ENCODE data around the gene MAN1C1. TPM values are rescaled to one million over a fixed set of nuclear protein-coding genes. Genes with fewer than 3 reads are reported as not detected.
A peak's percentile ranks its signal among the peaks of the same experiment; 100 is the strongest.

Gene MAN1C1
- total RNA-seq, 2 donors from 2014 or later: 0.88 to 2.5 TPM

GRCh38 chr1:25735956-25736529 is 119.5 kb downstream of the MAN1C1 start:
- DNase-seq (ENCODE audit: low spot score): no peak
- no peak for ATAC-seq
- H3K9me3 Mint-ChIP-seq: no peaks in the 10 kb centered on the region
- peaks cover 3 to 8% of the 10 kb centered on the region in 2 donors for H3K4me1 Mint-ChIP-seq (ENCODE audit: low read depth in 2 of 2)
- peaks cover 34 to 40% of the 10 kb centered on the region in 2 donors for H3K27me3 Mint-ChIP-seq
- H3K27ac Mint-ChIP-seq: no peak overlapping the region
- no peak overlapping the region for H3K4me3 Mint-ChIP-seq
- no peaks in the 10 kb centered on the region for H3K36me3 Mint-ChIP-seq

GRCh38 chr1:25737130-25737529 is 120.5 kb downstream of the MAN1C1 start:
- Mint-ChIP-seq H3K36me3 (no peaks in the 10 kb centered on the region), H3K4me3 (no peak overlapping the region), H3K9me3 (no peaks in the 10 kb centered on the region), H3K4me1 (ENCODE audit: low read depth in 2 of 2) (no peaks in the 10 kb centered on the region), H3K27me3 (peaks cover 26 to 44% of the 10 kb centered on the region in 2 donors), H3K27ac (no peak overlapping the region)
- DNase-seq (ENCODE audit: low spot score) (no peak), ATAC-seq (no peak)

GRCh38 chr1:25738499-25738898 is 121.9 kb downstream of the MAN1C1 start:
- peaks cover 14 to 36% of the 10 kb centered on the region in 2 donors for H3K27me3 Mint-ChIP-seq
- no peak overlapping the region for H3K27ac Mint-ChIP-seq
- H3K4me3 Mint-ChIP-seq: no peak overlapping the region
- DNase-seq (ENCODE audit: low spot score) (no peak), ATAC-seq (no peak)
- no peaks in the 10 kb centered on the region for H3K36me3 Mint-ChIP-seq
- H3K4me1 Mint-ChIP-seq (ENCODE audit: low read depth in 2 of 2): no peaks in the 10 kb centered on the region
- no peaks in the 10 kb centered on the region for H3K9me3 Mint-ChIP-seq

GRCh38 chr1:25739341-25739740 is 122.8 kb downstream of the MAN1C1 start:
- Mint-ChIP-seq H3K27ac (no peak overlapping the region), H3K4me3 (no peak overlapping the region), H3K36me3 (no peaks in the 10 kb centered on the region), H3K9me3 (no peaks in the 10 kb centered on the region), H3K4me1 (ENCODE audit: low read depth in 2 of 2) (no peaks in the 10 kb centered on the region), H3K27me3 (peaks cover 12 to 35% of the 10 kb centered on the region in 2 donors)
- ATAC-seq (no peak), DNase-seq (ENCODE audit: low spot score) (no peak)

DNA sequence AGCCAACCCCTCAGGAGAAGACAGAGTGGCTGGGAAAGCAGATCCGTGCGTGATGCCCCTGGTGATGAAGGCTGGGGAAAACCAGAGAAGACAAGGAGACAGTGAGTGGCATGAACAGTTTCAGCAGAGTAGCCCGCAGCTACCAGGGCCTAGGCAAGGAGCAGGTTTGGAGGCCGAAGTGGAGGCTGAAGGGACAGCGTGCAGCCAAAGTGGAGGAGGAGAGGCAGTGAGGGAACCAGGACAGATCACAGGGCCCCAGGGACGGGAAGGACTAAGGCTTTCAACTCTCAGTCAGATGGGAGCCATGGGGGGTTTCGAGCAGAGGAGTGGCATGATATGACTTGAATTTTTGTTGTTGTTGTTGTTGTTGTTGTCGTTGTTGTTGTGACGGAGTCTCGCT is 123.5 kb downstream of the MAN1C1 start:
- Mint-ChIP-seq H3K9me3 (no peaks in the 10 kb centered on the region), H3K36me3 (no peaks in the 10 kb centered on the region), H3K27ac (no peak overlapping the region), H3K27me3 (peaks cover 6 to 29% of the 10 kb centered on the region in 2 donors), H3K4me1 (ENCODE audit: low read depth in 2 of 2) (no peaks in the 10 kb centered on the region), H3K4me3 (no peak overlapping the region)
- ATAC-seq (no peak), DNase-seq (ENCODE audit: low spot score) (no peak)

DNA sequence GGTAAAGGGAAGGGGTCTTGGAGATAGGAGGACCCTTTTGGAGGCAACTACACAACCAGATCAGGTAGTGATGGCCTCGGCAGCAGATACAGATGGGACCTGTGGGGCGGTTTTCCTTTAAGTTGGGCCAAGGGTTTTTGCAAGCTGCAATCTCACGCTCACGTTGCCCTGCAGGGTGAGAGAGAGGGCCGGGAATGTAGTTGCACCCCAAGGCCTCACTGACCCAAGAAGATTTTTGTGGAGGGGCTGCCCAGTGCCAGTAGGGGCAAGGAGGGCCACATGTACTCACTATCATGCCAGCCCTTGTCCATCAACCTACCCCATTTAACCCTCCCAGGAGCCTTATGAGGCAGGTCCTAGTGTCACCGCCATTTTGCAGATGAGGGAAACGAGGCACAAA is 125.7 kb downstream of the MAN1C1 start:
- H3K36me3 Mint-ChIP-seq: no peaks in the 10 kb centered on the region
- H3K4me1 Mint-ChIP-seq (ENCODE audit: low read depth in 2 of 2): no peaks in the 10 kb centered on the region
- DNase-seq (ENCODE audit: low spot score): no peak
- no peak overlapping the region for H3K4me3 Mint-ChIP-seq
- ATAC-seq: no peak
- H3K27me3 Mint-ChIP-seq: peaks cover 6 to 24% of the 10 kb centered on the region in 2 donors
- no peak overlapping the region for H3K27ac Mint-ChIP-seq
- H3K9me3 Mint-ChIP-seq: no peaks in the 10 kb centered on the region

- DNase-seq (ENCODE audit: low spot score) (no peak), ATAC-seq (no peak)
- no peaks in the 10 kb centered on the region for H3K4me1 Mint-ChIP-seq (ENCODE audit: low read depth in 2 of 2)
- peaks cover 6 to 18% of the 10 kb centered on the region in 2 donors for H3K27me3 Mint-ChIP-seq
- no peak overlapping the region for H3K27ac Mint-ChIP-seq
- no peaks in the 10 kb centered on the region for H3K9me3 Mint-ChIP-seq
- H3K36me3 Mint-ChIP-seq: no peaks in the 10 kb centered on the region
- no peak overlapping the region for H3K4me3 Mint-ChIP-seq
These were observed 126.9 kb downstream of the MAN1C1 start for GRCh38 chr1:25743164-25744139.

DNA sequence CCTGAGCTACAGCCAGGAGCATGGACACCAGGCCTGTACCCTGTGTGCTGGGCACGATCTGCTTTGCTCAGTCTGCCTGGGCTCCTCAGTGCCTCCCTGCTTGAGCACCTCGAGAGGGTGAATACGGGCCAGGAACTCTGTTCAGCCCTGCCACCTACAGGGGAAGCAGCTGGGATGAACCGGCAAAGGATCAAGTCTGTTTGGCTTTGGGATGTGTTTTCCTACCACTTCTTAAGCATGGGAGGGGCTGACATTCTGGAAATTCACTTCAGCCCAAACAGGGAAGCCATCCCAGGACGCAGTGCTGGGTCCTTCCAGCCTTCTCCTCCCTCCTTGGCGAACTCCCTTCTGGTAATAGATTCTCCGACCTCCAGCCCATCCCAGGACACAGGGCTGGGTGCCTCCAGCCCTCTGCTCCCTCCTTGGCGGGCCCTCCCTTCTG is 127.6 kb downstream of the MAN1C1 start:
- Mint-ChIP-seq H3K36me3 (no peaks in the 10 kb centered on the region), H3K9me3 (no peaks in the 10 kb centered on the region), H3K27ac (no peak overlapping the region), H3K4me1 (ENCODE audit: low read depth in 2 of 2) (no peaks in the 10 kb centered on the region), H3K4me3 (no peak overlapping the region), H3K27me3 (peaks cover 6 to 18% of the 10 kb centered on the region in 2 donors)
- DNase-seq (ENCODE audit: low spot score) (no peak), ATAC-seq (peak in 1 of 2 donors; percentile 51)

GRCh38 chr1:25744636-25745425 is 128.2 kb downstream of the MAN1C1 start:
- no peaks in the 10 kb centered on the region for H3K9me3 Mint-ChIP-seq
- ATAC-seq (no peak), DNase-seq (ENCODE audit: low spot score) (no peak)
- peaks cover 6 to 18% of the 10 kb centered on the region in 2 donors for H3K27me3 Mint-ChIP-seq
- H3K36me3 Mint-ChIP-seq: no peaks in the 10 kb centered on the region
- no peak overlapping the region for H3K27ac Mint-ChIP-seq
- H3K4me1 Mint-ChIP-seq (ENCODE audit: low read depth in 2 of 2): no peaks in the 10 kb centered on the region
- H3K4me3 Mint-ChIP-seq: no peak overlapping the region

- no peak overlapping the region for H3K27ac Mint-ChIP-seq
- H3K4me1 Mint-ChIP-seq (ENCODE audit: low read depth in 2 of 2): no peaks in the 10 kb centered on the region
- ATAC-seq (no peak), DNase-seq (ENCODE audit: low spot score) (no peak)
- no peaks in the 10 kb centered on the region for H3K9me3 Mint-ChIP-seq
- H3K27me3 Mint-ChIP-seq: peaks cover 0 to 7% of the 10 kb centered on the region in 2 donors
- no peak overlapping the region for H3K4me3 Mint-ChIP-seq
- H3K36me3 Mint-ChIP-seq: no peaks in the 10 kb centered on the region
These were observed 129.9 kb downstream of the MAN1C1 start for GRCh38 chr1:25746299-25747045.

DNA sequence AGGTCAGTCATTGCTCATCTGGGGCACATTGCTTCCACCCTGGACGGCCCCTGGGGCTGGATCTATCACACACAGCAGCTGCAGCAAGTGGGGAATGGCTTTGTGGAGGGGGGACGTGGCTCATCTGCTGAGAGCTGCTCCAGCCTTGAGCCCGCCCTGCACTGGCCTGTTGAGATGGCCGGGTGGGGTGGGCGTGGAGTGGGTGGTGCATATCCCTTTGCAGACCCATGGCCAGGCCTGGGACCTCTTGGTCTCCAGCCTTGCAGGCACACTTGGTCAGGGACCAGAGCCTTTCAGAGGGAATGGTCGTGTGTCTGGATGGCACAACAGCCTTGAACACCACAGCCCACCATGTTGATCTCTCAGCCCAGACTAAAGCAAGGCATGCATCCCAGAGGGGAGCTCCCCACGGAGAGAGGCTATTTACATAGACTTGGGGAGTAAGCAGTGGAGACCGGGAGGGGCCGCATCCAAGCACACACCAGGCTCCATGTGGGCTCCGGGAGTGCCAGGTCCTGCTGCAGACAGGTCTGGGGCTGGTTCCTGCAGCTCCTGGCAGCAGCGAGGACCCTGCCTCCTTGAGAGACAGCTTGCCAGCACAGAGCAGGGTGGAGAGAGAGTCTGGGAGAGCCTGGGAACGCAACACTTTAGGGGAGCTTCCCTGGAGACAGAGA is 130.6 kb downstream of the MAN1C1 start:
- Mint-ChIP-seq H3K4me1 (ENCODE audit: low read depth in 2 of 2) (no peaks in the 10 kb centered on the region), H3K4me3 (no peak overlapping the region), H3K36me3 (no peaks in the 10 kb centered on the region), H3K9me3 (no peaks in the 10 kb centered on the region), H3K27me3 (peaks cover 0 to under 1% of the 10 kb centered on the region in 2 donors), H3K27ac (no peak overlapping the region)
- DNase-seq (ENCODE audit: low spot score) (no peak), ATAC-seq (no peak)

DNA sequence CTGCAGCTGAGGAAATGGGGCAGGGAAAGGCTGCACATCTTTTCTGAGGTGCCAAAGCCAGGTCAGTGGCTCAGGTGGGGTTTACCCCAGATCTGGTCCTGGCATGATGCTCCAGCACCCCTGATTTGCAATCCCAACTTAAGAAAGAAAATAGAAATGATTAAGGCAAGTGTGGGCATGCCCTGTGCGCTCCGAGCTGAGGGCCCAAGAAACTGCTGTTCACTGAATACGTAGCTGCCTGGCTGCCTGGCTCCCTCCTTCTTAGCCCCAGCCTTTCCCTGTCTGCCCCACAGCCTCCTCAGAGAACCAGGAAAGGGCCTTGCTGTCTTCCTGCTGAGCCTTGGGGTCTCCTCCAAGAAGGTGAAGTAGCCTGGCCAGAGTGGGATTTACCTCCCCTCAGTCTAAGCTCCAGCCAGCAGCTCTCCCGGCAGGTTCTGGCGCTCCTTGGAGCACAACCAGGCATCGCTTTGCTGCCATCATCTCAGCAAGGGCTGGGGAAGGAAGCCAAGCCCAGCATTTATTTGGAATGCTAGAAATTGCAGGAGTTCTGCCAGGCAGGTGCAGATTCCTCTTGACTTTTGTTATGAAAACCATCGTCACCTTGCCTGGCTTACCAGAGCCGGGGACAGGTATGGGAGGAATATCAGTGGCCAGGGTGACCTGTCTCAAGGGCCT is 132.1 kb downstream of the MAN1C1 start:
- no peak for ATAC-seq
- no peak for DNase-seq (ENCODE audit: low spot score)
- H3K27ac Mint-ChIP-seq: no peak overlapping the region
- H3K27me3 Mint-ChIP-seq: peaks cover 0 to 3% of the 10 kb centered on the region in 2 donors
- H3K36me3 Mint-ChIP-seq: no peaks in the 10 kb centered on the region
- H3K4me1 Mint-ChIP-seq (ENCODE audit: low read depth in 2 of 2): no peaks in the 10 kb centered on the region
- no peaks in the 10 kb centered on the region for H3K9me3 Mint-ChIP-seq
- no peak overlapping the region for H3K4me3 Mint-ChIP-seq
